ENCODE results near the gene PMFBP1.

- TF ChIP-seq POLR2A (IDR thresholded peaks at IDR 0.05; ENCODE audit: low read length) (no peak), GATA1 (IDR thresholded peaks at IDR 0.05; ENCODE audit: low read depth, low read length) (no peak)
These were observed 719 bp downstream of the PMFBP1 start for GRCh38 chr16:72171236-72171635.

Measured in erythroblast (primary cell).